ENCODE data around the gene RHEBL1.

RHEBL1 gene

GRCh38 chr12:49034286-49034622 lies 35.5 kb downstream of the RHEBL1 start:
- no peak for DNase-seq

- no peak for DNase-seq
These were observed 36.0 kb downstream of the RHEBL1 start for GRCh38 chr12:49033611-49034285.

- no peak for DNase-seq
These were observed 36.9 kb downstream of the RHEBL1 start for GRCh38 chr12:49032679-49033447.

- DNase-seq = no peak
These were observed 37.5 kb downstream of the RHEBL1 start for GRCh38 chr12:49032276-49032675.

- DNase-seq = no peak
These were observed 38.1 kb downstream of the RHEBL1 start for GRCh38 chr12:49031573-49032161.

- no peak for DNase-seq
These were observed 38.8 kb downstream of the RHEBL1 start for GRCh38 chr12:49030714-49031572.

- DNase-seq = no peak
These were observed 39.7 kb downstream of the RHEBL1 start for GRCh38 chr12:49030119-49030518.

- DNase-seq = no peak
These were observed 41.0 kb downstream of the RHEBL1 start for GRCh38 chr12:49028666-49029275.

GRCh38 chr12:49027846-49028555 lies 41.8 kb downstream of the RHEBL1 start:
- DNase-seq = no peak

GRCh38 chr12:49026678-49027480 lies 42.9 kb downstream of the RHEBL1 start:
- DNase-seq = no peak

GRCh38 chr12:49026101-49026500 lies 43.7 kb downstream of the RHEBL1 start:
- no peak for DNase-seq

- no peak for DNase-seq
These were observed 44.3 kb downstream of the RHEBL1 start for GRCh38 chr12:49025463-49025862.

GRCh38 chr12:49024543-49024942 lies 45.2 kb downstream of the RHEBL1 start:
- no peak for DNase-seq

GRCh38 chr12:49023812-49024211 lies 46.0 kb downstream of the RHEBL1 start:
- no peak for DNase-seq

GRCh38 chr12:49022558-49023178 lies 47.1 kb downstream of the RHEBL1 start:
- DNase-seq = no peak

- no peak for DNase-seq
These were observed 48.4 kb downstream of the RHEBL1 start for GRCh38 chr12:49021292-49021915.

- DNase-seq = no peak
These were observed 49.3 kb downstream of the RHEBL1 start for GRCh38 chr12:49020441-49020840.

GRCh38 chr12:49019443-49020324 lies 50.1 kb downstream of the RHEBL1 start:
- peak; percentile 21 for DNase-seq

- no peak for DNase-seq
These were observed 50.7 kb downstream of the RHEBL1 start for GRCh38 chr12:49019120-49019430.

All from stimulated activated CD4-positive, alpha-beta T cell treated with anti-CD3 and anti-CD28 coated beads, Interleukin-12 subunit alpha, Interleukin-12 subunit beta, amount 100 ng/mL, for 4 hours (primary cell).